ENCODE results near the gene PEX11G.

The PEX11G gene

GRCh38 chr19:7492558-7492957 lies 3.7 kb upstream of the PEX11G start:
- no peak for DNase-seq

- no peak for DNase-seq
Observed at GRCh38 chr19:7492142-7492541, 3.3 kb upstream of the PEX11G start.

- DNase-seq = no peak
Observed at GRCh38 chr19:7489609-7490044, 792 bp upstream of the PEX11G start.

GRCh38 chr19:7486923-7487322 lies 1.9 kb downstream of the PEX11G start:
- DNase-seq = no peak

DNA sequence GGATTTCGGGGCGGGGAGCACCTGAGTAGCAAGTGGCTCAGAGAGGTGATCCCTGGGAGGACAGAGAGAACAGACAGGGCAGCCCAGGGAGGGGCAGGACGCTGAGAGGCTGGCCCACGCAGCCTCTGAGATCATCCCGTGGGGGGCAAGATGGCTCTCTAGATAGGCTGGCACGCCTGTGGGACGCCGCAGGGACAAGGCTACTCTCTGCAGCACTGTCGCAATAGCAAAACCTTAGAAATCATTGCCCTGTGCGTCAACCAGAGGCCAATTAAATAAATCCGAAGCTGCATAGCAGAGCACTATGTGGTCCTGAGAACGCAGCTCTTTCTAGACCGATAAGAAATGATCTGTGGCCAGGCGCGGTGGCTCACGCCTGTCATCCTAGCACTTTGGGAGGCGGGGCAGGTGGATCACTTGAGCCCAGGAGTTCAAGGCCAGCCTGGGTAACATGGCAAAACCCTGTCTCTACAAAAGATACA lies 5.1 kb downstream of the PEX11G start:
- DNase-seq = no peak

GRCh38 chr19:7482584-7483439 lies 6.0 kb downstream of the PEX11G start:
- no peak for DNase-seq

GRCh38 chr19:7480970-7481255 lies 7.9 kb downstream of the PEX11G start:
- DNase-seq = no peak

DNA sequence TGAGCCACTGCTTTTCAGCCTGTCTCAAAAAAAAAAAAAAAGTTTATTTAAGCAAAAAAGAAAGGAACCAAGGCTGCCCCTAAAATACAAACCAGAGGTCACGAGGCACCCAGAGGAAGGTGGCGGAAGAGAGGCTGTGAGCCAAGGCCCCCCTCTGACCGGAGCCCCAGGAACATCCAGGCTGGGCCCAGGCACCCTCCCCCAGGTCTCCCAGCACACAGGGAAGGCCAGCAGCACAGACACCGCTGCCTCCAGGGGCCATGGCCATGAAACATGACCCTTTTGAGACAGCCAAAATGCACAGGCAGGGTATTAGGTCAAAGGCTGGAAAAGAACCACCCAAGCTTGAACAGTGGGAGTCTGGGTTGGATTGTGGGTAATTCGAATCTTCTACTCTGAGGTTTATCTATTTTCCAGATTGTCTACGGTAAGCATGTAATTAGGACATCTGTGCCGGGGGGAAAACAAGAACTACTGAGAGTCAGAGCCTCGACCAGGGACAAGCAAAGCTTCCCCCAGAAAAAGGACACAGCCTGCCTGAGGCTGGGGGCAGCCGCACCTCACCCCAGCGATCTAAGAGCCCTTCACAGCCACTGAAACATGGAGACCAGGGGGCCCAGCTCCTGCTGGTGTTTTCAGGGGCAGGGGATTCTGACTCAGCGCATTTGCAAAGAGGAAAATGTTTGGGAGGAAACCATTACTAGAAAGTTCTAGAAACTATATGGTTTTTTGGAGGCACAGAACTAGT lies 8.4 kb downstream of the PEX11G start:
- no peak for DNase-seq

- no peak for DNase-seq
Observed at GRCh38 chr19:7478843-7479227, 10.0 kb downstream of the PEX11G start.

GRCh38 chr19:7478173-7478842 lies 10.5 kb downstream of the PEX11G start:
- DNase-seq = no peak

DNA sequence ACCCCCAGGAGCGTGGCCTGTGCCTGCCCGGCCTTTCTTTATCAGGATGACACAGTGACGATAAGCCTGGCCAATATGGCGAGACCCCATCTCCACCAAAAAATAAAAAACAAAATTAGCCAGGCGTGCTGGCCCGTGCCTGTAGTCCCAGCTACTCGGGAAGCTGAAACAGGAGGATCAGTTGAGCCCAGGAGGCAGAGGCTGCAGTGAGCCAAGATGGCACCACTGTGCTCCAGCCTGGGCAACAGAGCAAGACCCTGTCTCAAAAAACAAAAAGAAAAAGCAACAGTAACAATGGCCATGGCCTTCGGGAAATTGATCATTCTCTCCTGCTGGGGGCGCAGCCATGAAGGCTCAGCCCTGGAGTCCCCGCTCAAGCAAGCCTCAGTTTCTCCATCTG lies 11.1 kb downstream of the PEX11G start:
- DNase-seq = no peak

GRCh38 chr19:7476777-7477494 lies 11.9 kb downstream of the PEX11G start:
- DNase-seq = no peak

DNA sequence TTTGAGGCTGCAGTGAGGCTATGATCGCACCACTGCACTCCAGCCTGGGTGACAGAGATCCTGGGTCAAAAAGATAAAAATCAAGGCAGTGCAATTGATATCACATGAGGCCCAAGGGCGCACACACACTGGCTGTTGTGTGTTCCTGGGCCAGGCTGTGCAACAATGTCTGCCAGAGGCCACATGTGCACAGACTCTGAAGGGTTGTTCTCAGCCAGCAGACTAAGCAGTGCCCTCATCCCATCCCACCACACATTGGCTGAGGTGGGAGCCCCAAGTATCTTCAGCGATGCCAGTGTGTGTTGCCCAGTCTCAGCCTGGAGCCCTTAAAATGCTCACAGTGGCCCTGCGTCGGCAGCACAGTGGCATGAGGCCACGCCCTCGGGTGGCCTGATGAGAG lies 12.6 kb downstream of the PEX11G start:
- no peak for DNase-seq

GRCh38 chr19:7475665-7476064 lies 13.2 kb downstream of the PEX11G start:
- no peak for DNase-seq

DNA sequence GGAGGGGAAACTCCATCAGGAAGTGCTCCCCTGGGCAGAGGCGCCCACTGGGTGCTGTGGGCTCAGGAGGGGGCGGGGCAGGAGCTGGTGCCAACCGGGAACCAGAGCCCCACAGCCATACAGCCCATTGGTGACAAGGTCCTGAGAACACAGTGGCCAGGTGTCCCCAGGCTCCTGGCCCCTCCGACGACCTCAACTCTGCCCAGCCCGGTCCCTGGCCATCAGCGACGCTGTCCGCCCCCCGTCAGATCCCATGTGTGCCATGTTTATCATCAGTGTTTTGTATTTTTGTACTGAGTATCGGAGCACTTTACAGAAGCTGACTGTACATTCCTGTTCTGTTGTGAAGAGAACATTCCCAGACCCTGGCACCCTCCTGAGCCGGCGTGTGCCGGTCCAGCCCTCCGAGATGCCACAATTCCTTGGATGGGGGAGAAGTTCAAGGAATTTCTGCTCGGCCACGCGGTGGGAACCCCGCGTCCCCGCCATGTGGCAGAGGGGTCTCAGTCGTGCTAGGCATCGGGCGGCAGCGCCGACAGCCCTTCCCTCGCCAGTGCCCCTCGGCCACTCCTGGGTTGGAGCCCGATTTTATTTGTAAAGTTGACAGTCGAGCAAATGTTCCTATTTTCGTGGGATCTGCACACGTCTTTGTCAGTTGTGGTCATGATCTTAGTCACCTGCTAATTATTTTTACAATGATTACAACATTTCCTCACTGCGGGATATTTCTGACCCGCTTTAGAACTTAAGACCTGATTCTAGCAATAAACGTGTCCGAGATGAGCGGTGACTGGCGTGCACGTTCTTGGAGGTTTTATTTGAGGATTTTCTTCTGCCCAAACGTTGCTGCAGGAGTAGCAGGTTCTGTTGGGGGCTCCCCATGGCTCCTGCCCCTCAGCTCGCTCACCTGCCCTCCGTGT lies 16.9 kb downstream of the PEX11G start:
- no peak for DNase-seq

- no peak for DNase-seq
Observed at GRCh38 chr19:7470540-7471305, 18.1 kb downstream of the PEX11G start.

DNA sequence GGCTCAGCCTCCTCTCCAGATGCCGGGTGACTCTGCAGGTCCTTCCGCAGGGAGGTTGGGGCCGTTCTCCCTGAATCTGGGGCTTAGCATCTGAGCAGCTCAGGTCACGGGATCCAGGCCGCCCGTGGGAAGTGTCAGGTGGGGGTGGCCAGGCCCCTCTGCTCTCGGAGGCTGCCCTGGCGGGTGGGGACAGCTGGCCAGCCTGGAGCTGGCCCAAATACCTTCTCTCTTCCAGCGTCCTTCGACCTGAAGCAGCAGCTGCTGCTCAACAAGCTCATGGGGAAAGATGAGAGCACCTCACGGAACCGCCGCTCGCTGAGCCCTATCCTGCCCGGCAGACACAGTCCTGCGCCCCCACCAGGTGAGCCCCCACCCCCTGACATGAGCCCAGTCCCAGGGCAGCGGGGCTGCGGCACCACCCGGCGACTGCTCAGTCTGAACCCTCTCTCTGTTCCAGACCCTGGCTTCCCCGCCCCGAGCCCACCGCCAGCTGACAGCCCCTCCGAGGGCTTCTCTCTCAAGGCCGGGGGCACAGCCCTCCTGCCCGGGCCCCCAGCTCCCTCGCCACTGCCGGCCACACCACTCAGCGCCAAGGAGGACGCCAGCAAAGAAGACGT lies 19.1 kb downstream of the PEX11G start:
- no peak for DNase-seq

- no peak for DNase-seq
Observed at GRCh38 chr19:7468840-7469239, 20.0 kb downstream of the PEX11G start.

DNA sequence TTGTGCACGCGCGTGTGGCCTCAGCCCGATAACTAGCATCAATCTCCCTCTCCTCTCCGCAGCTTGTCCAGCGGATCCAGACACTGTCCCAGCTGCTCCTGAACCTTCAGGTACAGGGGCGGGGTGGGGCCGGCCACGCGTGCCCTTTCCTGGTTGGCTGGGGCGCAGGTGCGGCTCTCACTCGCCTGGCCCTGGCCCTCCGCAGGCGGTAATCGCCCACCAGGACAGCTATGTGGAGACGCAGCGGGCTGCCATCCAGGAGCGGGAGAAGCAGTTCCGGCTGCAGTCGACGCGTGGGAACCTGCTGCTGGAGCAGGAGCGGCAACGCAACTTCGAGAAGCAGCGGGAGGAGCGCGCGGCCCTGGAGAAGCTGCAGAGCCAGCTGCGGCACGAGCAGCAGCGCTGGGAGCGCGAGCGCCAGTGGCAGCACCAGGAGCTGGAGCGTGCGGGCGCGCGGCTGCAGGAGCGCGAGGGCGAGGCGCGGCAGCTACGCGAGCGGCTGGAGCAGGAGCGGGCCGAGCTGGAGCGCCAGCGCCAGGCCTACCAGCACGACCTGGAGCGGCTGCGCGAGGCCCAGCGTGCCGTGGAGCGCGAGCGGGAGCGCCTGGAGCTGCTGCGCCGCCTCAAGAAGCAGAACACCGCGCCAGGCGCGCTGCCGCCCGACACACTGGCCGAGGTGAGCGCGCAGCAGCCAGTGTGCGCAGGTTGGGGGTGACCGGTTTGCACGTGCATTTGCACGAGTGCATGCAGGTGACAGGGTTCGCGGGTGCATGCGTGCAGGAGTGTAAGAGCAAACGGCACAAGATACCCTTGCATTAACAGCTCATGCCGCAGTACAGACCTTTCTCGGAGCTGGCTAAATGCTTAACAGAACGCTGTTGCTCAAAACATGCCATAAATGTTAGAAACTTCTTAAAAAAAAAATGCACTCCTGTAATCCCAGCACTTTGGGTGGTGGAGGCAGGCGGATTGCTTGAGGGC lies 21.5 kb downstream of the PEX11G start:
- no peak for DNase-seq
